ENCODE results near the gene NXPE1. TPM values are rescaled to one million over a fixed set of nuclear protein-coding genes. Genes with fewer than 3 reads are reported as not detected.

NXPE1 gene
- total RNA-seq, 4 donors from 2014 or later = 144 to 449 (median 370) TPM

DNA sequence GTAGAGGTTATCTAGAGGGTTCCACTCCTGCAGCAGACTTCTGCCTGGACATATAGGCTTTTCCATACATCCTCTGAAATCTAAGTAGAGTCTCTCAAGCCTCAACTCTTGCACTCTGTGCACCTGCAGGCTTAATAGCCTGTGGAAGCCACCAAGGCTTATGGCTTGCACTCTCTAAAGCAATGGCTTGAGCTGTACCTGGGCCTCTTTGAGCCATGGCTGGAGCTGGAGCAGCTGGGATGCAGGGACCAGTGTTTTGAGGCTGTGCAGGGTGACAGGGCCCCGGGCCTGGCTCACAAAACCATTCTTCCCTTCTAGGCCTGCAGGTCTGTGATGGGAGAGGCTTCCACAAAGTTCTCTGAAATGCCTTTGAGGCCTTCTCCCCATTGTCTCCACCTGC lies 38.8 kb upstream of the NXPE1 start:
- Histone ChIP-seq H3K36me3 (no peaks in the 10 kb centered on the region), H3K4me1 (peaks cover 0 to 19% (median 0%) of the 10 kb centered on the region in 4 donors), H3K9me3 (no peaks in the 10 kb centered on the region), H3K4me3 (no peak overlapping the region), H3K27me3 (no peaks in the 10 kb centered on the region), H3K27ac (peak overlapping the region in 3 of 4 donors; percentile 24 to 75 (median 28))
- in situ Hi-C loops (cut with MboI; ENCODE audit: low pct_ligation_motif_present in 1 of 4, low pct_unique_long_range_greater_than_20kb in 1 of 4, low sequenced_read_pairs in 3 of 4) = loop anchor here in 2 of 4 donors (25.0 kb wide), 1 partner anchor 261 kb away; no protein-coding TSS in a partner anchor
- TF ChIP-seq, protein P1, sequence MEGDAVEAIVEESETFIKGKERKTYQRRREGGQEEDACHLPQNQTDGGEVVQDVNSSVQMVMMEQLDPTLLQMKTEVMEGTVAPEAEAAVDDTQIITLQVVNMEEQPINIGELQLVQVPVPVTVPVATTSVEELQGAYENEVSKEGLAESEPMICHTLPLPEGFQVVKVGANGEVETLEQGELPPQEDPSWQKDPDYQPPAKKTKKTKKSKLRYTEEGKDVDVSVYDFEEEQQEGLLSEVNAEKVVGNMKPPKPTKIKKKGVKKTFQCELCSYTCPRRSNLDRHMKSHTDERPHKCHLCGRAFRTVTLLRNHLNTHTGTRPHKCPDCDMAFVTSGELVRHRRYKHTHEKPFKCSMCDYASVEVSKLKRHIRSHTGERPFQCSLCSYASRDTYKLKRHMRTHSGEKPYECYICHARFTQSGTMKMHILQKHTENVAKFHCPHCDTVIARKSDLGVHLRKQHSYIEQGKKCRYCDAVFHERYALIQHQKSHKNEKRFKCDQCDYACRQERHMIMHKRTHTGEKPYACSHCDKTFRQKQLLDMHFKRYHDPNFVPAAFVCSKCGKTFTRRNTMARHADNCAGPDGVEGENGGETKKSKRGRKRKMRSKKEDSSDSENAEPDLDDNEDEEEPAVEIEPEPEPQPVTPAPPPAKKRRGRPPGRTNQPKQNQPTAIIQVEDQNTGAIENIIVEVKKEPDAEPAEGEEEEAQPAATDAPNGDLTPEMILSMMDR (IDR thresholded peaks at IDR 0.05) = no peak
- no peak for TF ChIP-seq POLR2AphosphoS5 (IDR thresholded peaks at IDR 0.05)
- TF ChIP-seq POLR2A (IDR thresholded peaks at IDR 0.05) = no peak
- TF ChIP-seq EP300 (IDR thresholded peaks at IDR 0.05; ENCODE audit: low read depth) = no peak
- DNase-seq = no peak
- intact Hi-C loops (cut with DNase I; ENCODE audit: low total_unique reads) = no loop called here
- 70% methylated on average over 1 of the region's 1 CpG; no CpG with 5 or more reads in 1 of the 2 donors for whole genome bisulfite sequencing, 2 donors (ENCODE audit: low coverage in 1 of 2)

DNA sequence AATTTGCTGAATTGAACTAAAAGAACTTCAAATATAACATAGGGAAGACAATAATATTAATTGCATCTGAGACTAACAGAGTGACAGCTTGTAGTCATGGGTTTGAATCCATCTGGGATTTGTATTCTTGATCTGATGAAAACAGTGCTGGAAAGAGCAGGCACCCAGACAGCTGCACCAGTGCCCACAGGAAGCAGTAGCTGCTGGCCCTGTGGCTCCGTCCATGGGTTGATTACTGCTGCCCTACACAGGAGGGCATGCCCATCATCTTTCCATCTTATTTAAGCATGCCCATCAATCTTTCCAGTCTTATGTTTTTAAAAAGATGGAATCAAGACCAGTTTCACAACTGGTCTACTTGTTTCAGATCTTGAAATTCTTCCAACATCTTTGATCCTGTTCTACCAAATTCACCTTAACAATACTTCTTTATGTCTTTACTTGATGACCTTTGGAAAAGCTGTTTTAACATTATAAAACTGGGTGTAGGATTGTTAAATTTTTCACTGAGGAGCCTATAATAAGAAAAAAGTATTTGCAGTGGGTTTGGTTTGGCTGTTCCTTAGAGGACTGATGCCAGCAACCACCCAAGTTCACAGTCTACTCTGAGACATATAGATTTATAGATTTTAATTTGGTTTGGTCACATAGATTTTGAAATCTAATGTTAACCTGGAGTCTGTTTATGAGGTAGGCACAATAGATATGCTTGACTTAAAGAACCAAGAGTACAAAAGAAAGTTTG lies 36.7 kb upstream of the NXPE1 start:
- no peaks in the 10 kb centered on the region for H3K36me3 ChIP-seq
- peak; percentile 38 for DNase-seq
- no peaks in the 10 kb centered on the region for H3K27me3 ChIP-seq
- peak overlapping the region in 3 of 4 donors; percentile 26 to 43 (median 32) for H3K4me3 ChIP-seq
- H3K9me3 ChIP-seq = no peaks in the 10 kb centered on the region
- peak in 2 of 3 donors; percentile 14 to 38 for TF ChIP-seq POLR2AphosphoS5 (IDR thresholded peaks at IDR 0.05)
- TF ChIP-seq, protein P1 (IDR thresholded peaks at IDR 0.05) = no peak
- intact Hi-C loops (cut with DNase I; ENCODE audit: low total_unique reads) (no loop called here), in situ Hi-C loops (cut with MboI; ENCODE audit: low pct_ligation_motif_present in 1 of 4, low pct_unique_long_range_greater_than_20kb in 1 of 4, low sequenced_read_pairs in 3 of 4) (loop anchor here in 2 of 4 donors (25.0 kb wide), 1 partner anchor 259 kb away; no protein-coding TSS in a partner anchor)
- WGBS, 2 donors (ENCODE audit: low coverage in 1 of 2) = 0 to 24% methylated on average over 1 of the region's 1 CpG
- H3K4me1 ChIP-seq = peaks cover 0 to 19% (median 0%) of the 10 kb centered on the region in 4 donors
- peak overlapping the region; percentile 62 to 77 (median 73) for H3K27ac ChIP-seq

DNA sequence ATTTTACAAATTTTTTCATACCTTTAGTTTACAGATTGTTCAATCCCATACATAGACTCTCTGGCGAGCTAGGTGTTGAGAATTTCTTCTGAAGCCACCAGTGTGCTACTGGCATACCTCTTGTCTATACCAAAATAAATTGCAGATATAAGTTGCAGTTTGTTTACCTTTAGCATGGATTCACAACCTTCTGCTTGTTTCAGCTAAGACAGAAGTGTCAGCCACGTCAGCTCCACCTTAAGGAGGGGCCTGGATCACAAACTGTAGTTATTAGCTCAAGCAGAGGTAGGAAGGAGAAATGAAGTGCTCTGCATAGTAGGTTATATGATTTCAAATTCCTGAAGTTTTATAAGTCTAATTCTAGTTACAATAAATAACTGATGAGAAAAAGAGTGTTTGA lies 35.9 kb upstream of the NXPE1 start, which contains the start of gene NXPE4:
TSS of gene NXPE4 (minus strand) at position 216 of the 400 bp plus-strand sequence. CDS start 1,027 bp downstream, outside the sequence.
- peak; percentile 54 for DNase-seq
- TF ChIP-seq POLR2A (IDR thresholded peaks at IDR 0.05) (no peak), POLR2AphosphoS5 (IDR thresholded peaks at IDR 0.05) (peak in 2 of 3 donors; percentile 52 to 55)
- WGBS, 2 donors (ENCODE audit: low coverage in 1 of 2) = 20 to 43% methylated on average over 1 to 2 of the region's 2 CpGs
- no peaks in the 10 kb centered on the region for H3K36me3 ChIP-seq
- in situ Hi-C loops (cut with MboI; ENCODE audit: low pct_ligation_motif_present in 1 of 4, low pct_unique_long_range_greater_than_20kb in 1 of 4, low sequenced_read_pairs in 3 of 4) = loop anchor here in 2 of 4 donors (25.0 kb wide), 1 partner anchor 258 kb away; no protein-coding TSS in a partner anchor
- peaks cover 0 to 19% (median 0%) of the 10 kb centered on the region in 4 donors for H3K4me1 ChIP-seq
- H3K4me3 ChIP-seq = peak within 1 kb of the TSS; percentile 19 to 43 (median 29)
- H3K9me3 ChIP-seq = no peaks in the 10 kb centered on the region
- H3K27ac ChIP-seq = peak within 1 kb of the TSS; percentile 62 to 77 (median 73)
- no peaks in the 10 kb centered on the region for H3K27me3 ChIP-seq
- intact Hi-C loops (cut with DNase I; ENCODE audit: low total_unique reads) = no loop called here

DNA sequence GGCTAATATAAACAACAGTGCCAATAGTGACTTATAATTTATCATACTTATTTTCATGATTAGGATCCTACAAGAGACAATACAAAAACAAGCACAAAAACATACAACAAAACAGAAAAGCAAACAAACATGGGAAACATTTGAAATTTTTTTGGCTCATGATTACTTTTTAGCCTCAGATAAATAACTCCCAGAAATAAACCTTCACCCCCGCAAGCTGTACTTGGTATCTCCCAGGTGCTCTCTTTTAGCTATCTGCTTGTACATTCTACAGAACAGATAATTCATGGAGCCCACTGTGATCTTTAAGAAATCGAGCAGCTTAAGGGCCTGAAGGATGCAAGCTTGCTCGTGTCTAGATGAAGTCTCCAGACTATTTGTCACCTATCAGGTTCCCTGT lies 35.0 kb upstream of the NXPE1 start:
- DNase-seq = no peak
- TF ChIP-seq, protein P1 (IDR thresholded peaks at IDR 0.05) = no peak
- TF ChIP-seq POLR2A (IDR thresholded peaks at IDR 0.05) (peak; percentile 25), POLR2AphosphoS5 (IDR thresholded peaks at IDR 0.05) (peak in 2 of 3 donors; percentile 26 to 30), EP300 (IDR thresholded peaks at IDR 0.05; ENCODE audit: low read depth) (no peak)
- Histone ChIP-seq H3K36me3 (no peaks in the 10 kb centered on the region), H3K27me3 (no peaks in the 10 kb centered on the region), H3K4me3 (peak overlapping the region in 3 of 4 donors; percentile 26 to 43 (median 32)), H3K27ac (peak overlapping the region; percentile 62 to 77 (median 73)), H3K9me3 (no peaks in the 10 kb centered on the region), H3K4me1 (peaks cover 0 to 19% (median 0%) of the 10 kb centered on the region in 4 donors)
- in situ Hi-C loops (cut with MboI; ENCODE audit: low pct_ligation_motif_present in 1 of 4, low pct_unique_long_range_greater_than_20kb in 1 of 4, low sequenced_read_pairs in 3 of 4) = loop anchor here in 2 of 4 donors (25.0 kb wide), 1 partner anchor 257 kb away; no protein-coding TSS in a partner anchor
- 36 to 57% methylated on average over 2 to 3 of the region's 3 CpGs for WGBS, 2 donors (ENCODE audit: low coverage in 1 of 2)
- intact Hi-C loops (cut with DNase I; ENCODE audit: low total_unique reads) = no loop called here

Data from transverse colon (tissue), 4 donors.